GM21717 (cell line): Measurements from ENCODE around the gene COL16A1.

Source experiments
- ATAC-seq: cut with Tn5 transposase; IDR thresholded peaks from one replicate; pipeline ENCODE4 v1.9.1; 2021; ENCODE audit warnings: mild to moderate bottlenecking, moderate library complexity; ENCODE audit not compliant: unreplicated experiment

COL16A1 gene

DNA sequence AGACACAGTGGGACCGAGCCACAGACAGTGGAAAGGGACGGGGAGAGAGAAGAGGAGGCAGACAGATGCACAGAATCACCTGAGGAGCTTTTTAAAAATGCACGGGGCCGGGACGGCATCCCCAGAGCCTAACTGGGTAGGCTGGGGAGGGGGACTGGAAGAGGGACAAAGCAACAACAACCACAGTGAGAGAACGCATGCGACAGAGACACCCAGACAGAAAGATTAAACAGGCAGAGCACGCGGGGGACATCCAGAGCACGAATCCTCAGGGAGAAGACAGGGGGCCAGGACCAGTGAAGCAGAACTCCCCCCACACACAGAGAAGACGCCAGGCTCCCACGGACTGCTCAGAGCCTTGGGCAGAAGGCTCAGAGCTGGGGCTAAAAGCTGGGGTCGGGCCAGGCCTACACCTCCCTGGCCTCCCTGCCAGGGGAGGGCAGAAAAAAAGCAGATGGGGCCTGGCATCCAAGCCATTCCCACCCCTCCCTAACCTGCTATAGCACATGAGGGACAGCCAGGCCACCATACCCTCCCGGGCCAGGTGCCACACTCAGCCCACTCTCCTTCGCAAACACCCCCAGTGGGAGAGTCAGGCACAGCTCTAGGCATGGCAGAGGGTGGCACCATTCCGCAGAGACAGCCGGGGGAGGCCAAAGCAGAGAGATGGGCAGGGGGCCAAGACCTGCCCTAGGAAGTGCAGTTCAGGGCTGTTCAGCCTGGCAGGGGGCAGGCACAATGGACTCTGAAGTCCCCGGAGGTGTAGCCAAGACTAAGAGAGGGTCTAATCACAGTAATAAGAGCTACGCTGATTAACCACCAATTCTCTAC lies 29.8 kb upstream of the COL16A1 start:
- no peak for ATAC-seq

DNA sequence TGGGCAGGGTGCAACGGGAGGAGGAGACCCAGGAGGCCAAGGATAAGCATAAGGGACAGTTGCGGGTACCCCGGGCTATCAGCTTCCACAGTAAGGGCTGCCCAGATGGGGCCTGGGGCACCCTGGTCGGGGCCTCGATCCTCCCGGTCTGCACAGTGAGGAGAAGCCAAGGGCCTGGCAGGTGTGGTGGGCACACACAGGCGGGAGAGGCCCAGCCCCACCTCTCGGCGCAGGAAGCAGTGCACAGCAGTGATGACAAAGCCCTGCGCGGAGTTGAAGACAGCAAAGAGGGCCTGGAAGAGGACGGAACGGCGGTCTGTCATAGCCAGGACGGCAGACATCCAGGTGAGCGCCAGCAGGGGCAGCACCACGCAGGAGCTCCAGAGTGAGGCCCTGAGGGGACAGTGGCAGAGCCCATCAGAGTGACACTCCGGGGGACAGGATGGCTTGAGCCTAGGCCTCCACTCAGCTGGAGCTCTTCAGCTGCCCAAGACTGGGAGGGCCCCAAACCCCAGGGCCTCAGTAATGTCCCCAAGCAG lies 29.0 kb upstream of the COL16A1 start:
- ATAC-seq: no peak

DNA sequence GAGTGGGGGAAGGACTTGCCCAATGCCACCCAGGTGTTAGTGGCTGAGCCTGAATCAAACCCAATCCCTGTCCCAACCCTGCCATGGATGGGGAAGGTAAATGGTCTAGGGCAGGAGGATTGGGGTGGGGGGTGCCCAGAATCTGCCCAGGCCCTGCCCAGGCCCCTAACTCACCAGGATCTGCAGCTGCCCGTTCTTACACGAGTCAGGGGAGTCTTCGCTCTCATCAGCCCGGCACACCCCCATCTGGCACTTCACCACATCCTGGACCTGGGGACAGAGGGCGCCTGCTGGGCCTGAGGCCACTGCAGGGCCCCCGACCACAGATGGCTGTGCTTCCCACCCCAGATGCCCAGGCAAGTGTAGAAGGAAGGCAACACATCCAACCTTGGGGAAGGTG lies 28.5 kb upstream of the COL16A1 start:
- ATAC-seq: no peak

DNA sequence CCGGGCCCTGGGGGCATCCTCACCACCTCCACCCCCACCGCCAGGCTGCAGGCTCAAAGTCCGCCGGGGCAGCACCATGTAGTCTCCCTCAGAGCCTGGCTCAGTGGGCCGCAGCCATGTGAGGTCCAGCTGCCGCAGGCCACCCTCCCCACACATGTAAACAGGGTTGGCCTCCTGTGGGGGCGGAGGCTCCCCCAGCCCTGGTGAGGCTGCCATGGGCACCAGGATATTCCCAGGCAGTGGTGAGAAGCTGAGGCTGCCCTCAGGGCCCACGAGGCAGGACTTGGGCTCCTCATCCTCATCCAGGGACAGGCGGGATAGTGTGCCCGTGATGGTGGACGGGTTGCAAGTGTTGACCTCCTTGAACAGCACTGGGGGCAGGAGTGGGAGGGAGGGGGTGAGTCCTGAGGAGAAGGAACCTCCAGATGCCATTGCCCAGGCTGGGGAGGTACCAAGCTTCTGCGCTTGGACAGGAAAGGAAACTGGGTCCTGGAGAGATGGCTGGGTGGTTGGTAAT lies 27.3 kb upstream of the COL16A1 start:
- ATAC-seq: no peak

DNA sequence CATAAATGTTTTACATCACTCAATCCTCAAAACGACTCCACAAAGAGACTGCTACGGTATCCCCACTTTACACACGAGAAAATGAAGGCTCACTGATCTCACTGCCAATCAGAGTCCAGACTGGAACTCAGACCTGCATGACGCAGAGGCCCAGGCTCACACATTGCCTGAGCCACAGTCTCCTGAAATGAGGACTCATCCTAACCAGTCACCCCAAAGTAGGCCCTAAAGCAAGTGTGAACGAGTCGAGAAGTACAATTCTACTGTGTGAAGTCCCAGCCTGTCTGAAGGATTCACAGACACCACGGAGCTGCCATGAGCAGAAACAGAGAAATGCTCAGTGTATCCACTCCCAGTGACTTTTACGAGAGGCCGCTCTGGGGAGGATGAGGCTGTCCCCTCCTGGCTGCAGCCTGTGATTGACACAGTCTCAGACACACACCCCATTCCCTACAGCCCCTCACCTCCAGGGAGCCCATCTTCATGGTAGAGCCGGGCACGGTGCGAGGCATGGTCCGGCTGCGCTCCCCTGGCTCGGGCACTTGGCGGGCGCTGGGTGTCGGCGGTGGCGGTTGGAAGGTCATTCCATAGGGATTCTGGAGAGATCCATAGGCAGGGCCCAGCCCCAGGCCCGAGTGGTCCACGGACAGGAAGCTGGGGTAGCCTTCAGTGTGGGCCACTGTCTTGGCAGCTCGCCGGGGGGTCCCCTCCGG lies 26.7 kb upstream of the COL16A1 start:
- ATAC-seq: no peak

DNA sequence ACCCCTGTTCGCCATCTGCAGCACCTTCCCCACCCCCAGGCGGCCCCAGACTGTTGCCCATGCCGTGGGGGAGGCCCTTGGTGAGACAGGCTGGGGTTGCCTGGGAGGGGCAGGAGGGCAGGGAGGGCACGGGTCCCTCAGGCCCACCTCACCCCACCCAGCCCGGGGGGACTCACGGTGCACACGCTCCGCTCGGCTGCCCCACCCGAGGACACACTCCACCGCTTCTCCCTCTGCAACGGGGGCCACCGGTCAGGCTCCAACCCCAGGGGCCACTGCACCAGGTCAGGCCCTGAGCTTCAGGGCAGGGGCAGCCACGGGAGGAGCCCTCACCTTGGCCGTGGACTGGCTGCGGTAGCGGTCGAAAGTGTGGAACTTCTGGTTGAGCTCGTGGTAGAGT lies 24.0 kb upstream of the COL16A1 start:
- no peak for ATAC-seq

DNA sequence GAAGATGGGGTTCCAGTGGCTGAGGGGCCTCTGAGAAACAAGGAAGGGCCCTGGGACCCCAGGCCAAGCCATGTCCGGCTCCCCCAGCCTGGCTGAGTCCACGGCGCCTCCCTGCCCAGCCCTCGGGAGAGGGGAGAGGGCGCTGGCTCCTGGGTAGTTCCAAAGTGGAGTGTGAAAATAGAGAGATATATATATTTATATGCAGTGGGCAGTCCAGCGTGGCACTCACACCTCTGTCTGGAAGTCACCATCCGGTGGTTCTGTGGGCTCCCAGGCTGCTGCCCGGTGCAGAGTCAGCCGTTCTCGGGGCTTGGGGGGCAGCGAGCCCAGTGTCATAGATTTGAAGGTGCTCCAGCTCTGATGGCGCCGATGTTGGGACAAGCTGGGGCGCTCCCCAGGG lies 23.4 kb upstream of the COL16A1 start:
- no peak for ATAC-seq

DNA sequence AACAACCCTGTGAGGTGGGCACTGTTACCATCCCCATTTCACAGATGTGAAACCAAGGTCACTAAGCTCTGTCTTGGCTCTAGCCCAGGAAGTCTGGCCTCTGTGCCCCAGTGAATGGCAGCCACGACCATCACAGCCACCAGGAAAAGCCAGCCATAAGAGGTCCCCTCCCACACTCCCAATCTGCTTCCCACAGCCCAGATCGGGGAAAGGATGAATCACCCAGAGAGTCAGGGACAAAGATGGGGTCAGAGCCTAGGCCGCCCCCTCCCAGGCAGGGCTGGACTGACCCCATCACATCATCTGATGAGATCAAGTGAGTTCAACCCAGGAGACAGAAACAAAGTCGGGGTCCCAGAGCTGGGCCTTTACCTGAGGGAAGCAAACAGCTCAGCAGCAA lies 22.9 kb upstream of the COL16A1 start:
- no peak for ATAC-seq

DNA sequence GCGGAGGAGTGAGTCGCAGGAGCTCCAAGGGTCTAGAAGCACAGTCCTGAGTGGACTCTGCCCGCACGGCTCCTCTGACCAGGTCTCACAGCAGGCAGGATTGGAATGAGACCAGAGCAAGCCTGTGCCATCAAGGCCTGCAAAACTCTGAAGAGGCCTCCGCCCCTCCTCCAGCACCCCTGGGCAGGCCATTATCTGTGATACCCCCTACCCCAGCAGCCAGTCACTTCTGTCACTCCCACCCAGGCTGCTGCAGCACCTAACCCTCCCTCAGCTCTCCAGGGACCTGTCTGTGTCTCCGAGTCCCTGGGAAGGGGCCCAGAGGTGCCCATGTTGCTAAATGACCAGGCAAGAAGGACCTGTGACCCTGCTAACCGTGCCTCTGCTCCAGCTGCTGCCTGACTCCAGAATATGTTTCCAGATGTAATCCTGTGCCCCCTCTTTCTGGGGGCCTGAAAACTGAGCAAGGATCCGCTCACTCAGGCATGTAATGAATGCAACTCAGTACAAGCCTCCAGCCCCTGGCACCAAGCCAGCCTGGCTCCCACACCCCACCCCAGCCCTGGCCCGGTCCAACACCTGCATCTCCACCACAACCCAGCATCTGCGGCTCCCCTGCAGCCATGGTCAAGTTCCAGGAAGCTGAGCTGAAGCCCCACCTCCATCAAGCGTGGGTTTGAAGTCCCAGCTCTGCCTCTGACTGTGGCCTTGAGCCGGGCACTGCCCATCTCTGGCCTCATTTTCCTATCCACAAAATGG lies 22.1 kb upstream of the COL16A1 start:
- no peak for ATAC-seq

DNA sequence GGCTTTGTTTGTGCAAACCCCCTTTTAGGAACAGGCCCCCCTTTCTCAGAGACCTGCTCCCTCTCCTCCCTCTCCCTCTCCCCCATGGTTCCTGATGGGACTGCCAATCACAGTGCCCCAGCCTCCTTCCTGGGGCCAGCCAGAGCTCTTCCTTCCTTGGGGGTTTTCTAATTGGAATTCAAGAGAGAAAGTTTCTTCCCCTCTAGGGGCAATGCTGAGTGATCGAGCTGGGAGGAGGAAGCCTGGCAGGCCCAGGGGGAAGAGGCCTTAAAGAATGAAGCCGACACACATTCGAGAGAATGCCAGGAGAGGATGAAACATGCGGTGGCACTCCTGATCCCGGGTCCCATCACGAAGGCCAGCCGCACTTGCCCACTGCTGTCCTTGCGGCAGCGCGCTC lies 21.3 kb upstream of the COL16A1 start:
- ATAC-seq: no peak

DNA sequence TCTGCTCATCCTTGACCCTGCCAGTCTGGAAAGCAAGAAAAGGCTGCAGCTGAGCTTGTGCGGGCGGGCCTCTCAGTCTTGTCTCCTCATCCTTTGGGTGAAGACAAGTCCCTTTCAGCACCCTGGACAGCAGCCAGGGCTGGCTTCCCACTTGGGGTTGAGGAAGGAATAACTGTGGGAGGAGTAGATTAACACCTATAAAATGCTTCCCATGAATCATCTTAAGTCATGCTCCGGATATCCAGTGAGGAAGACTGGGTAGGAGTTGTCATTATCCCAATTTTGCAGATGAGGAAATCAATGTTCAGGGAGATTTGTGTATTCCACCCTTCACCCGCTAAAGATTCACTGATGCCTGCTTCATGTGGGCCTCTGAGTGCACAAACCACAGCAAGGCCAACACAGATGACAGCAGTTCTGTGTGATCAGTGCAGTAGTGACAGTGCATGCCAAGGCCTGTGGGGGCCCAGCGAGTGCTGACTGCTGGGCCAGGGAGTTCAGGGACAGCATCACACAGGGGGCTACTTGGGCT lies 20.1 kb upstream of the COL16A1 start:
- no peak for ATAC-seq

DNA sequence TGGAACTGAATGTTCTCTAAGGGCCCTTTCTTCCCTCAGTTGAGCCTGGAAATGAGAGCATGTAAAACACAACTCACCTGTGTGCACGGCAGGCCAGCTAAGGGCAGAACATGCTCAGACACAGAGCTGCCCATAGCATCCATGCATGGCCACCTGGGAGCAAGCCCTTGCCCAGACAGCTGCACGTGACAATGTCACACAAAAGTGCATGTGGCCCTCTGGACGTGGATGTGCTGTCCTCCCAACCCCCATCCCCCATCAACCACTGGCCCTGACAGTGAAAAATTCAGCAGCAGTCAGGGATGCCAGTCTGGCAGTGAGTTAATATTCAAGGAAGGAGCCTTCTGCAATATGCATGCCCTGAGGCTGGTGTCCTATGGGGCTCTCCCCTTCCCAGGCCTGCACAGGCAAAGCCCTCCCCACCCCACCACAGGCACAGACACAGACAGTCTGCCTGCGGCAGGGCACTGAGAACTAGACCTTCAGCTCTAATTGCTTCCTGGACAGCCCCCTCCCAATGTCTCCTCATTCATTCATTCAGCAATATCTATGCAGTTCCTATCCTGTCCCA lies 14.6 kb upstream of the COL16A1 start:
- no peak for ATAC-seq

DNA sequence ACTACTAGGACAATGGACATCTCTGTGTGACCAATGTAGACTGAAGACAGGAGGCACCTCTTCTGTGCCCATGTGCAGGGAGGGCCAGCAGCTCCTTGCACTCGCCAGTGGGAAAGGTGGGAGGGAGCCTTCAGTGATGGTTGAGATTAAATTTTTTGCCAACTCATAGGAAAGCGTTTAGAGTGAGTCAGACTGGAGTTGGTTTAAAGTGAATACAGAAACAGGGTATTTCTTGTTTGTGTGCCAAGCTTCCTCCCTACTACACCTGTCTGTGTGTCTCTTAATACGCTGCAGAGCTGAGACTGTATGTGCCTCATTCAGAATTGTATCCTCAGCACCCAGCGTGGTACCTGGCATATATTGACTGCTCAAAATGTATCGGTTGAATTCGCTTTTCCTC lies 13.5 kb upstream of the COL16A1 start:
- ATAC-seq: no peak

DNA sequence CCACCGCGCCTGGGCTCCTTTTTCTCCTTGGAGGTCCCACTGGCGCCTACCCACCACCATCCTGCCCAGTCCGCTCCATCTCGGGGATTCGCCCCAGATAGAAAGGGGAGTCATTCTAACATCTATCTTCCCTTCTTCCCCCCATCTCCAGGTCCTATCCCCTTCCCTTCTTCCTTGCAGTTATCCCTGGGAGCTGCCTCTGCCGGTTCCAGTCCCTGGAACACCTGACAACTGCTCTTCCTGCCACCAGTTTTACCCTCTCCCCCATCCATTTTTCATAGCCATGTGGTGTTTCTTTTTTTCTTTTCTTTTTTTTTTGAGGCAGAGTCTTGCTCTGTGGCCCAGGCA lies 12.0 kb upstream of the COL16A1 start:
- no peak for ATAC-seq

DNA sequence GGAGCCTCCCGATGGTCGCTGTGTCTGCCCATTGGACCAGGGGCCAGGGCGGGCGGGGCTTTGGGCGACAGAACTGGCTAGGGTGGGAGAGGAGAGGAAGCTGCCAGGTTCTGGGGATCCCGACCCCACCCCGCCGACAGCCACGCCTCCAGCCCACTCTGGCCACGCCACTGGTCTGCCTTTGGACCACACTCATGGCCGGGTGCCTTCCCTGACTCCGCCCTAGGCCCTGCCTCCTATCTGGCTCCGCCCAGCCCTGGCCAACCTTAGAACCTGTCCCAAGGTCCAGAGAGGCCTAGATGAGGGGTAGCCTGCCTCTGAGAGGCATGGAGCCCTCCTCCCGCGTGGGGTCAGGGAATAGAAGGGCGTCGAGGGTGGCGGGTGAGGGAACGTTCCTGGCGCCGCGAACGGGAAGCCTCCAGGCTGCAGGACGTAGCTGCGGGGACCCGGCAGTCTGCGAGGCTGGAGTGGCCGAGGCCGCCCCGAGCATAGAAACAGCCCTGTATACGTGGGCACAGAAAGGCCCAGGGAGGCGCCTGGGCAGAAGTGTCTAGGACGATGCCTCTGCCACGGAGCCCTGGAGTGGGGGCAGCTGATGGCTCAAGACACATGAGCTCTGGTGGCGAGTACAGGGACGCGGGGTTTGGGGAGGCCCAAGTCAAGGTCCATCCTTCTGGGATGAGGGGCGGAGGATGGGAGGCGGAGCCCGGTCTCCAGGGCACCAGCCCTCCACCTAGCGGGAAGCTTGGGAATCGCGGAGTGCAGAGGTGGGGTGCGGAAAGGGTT lies 11.5 kb upstream of the COL16A1 start:
- no peak for ATAC-seq

DNA sequence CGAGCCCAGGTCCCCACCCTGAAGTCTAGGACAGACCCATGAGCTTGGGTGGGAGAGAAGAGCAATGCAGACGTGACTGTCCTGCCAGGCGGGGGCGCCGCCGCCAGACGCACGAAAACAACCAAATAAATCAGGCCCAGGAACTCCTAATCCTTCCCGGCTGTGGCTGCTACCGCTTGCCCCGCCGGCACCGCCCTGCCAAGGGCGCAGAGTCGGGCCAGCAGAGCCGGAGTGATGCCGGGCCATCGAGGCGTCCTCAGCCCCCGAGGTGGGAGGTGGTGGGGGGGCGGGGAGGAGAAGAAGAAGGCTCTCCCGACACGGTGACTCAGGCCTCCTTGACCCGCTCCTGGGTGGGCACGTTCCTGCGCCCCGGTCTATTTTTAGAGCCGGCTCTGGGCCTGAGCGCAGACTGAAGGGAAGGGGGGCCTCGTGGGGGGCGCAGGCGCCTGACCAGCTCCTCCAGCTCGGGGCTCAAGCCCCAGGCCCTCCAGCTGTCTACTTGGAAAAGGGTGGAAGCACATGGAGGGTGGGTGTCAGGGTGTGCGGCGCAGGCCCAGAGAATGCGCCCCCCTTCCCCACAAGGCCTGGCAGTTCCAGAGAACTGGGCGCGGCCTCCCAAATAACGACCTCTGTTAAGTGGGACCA lies 10.7 kb upstream of the COL16A1 start:
- ATAC-seq: no peak

DNA sequence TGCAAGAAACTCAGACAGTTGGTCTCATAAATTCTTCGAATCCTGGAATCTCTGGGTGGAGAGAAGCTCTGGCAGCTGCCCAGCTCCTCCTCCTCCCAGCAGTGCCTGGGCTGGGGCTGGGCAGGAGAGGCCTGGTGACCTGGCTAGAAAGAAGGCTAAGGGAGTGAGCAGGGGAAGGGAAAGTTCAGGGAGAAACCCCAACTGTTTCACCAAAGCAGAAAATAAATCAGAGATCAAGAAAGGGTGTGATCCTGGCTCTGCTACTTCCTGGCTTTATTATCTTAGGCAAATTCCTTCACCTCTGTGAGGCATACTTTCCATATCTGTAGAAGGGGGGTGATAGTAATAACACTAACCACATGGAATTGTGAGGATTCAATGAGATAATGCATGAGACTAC lies 8.8 kb upstream of the COL16A1 start:
- ATAC-seq: no peak

DNA sequence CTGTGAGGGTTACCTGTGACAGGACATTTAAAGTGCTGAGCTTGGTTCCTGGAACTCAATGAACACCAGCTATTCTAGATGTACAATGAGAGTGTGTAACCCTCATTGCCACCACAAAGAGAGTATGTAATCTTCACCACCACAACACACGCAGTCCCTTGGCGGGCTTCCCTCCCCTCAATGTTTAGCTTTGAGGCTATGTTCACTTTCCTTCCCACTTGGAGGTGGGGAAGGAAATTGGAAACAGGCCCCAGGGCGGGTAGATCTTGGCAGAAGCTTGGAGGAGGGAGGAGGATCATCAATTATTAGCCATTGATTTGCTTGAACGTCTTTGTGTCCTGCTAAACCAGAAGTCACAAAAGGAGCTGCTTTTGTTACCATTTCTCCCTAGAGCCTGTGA lies 8.3 kb upstream of the COL16A1 start:
- ATAC-seq: no peak

DNA sequence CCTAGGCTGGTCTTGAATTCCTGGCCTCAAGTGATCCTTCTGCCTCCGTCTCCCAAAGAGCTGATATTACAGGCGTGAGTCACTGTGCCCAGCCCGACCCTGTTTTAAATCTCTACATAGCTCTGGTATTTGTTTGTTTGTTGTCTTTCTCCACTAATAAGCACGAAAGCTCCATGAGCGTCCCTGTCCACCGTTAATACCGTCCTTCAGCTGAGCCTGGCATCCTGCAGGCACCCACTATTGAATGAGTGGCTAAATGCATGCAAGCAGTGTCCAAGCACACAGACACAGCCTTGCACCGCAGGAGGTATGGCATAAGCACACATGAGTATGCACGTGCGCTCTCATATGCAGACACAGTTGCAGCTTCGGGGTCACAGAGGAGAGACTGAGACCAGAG lies 4.5 kb upstream of the COL16A1 start:
- no peak for ATAC-seq

DNA sequence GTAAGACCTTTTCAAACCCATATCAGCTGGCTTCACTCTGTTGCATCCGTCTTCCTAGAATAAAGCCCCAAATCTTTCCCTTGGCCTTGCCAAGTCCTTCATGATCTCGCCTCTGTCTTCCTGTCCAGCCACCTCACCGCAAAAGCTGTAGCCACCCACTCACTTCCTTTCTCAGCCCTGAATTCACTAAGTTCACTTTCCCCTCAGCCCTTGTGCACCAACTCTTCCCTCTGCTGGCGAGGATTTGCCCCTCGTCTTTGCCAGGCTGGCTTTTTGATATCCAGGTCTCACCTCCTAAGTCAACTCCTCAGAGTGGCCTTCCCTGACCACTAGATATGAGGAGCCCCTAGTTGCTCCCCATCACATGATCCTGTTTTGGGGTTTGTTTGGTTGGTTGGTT lies 3.9 kb upstream of the COL16A1 start:
- no peak for ATAC-seq
